ENCODE results near the gene FAM168A.

DNA sequence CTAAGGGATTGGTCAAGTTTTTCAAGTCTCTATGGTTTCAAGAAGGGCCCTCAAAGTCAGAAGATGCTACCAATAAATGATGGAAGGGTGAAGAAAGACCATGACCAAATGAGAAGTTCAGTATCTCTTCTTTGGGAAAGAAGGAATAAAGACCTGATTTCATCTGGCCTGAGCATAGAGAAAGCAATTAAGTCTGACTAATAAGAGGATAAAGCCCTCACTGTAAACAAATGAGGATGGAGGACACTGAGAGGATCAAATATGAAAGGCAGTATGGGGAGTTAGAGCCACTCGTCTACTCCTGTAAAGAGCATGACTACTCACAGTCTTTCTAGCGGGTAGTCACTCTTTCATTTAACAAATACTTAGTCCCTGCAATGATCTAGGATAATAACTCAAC lies 44.6 kb downstream of the FAM168A start:
- TF ChIP-seq ZNF274 (IDR thresholded peaks at IDR 0.05; ENCODE audit: low read depth, low read length) (no peak), SUZ12 (IDR thresholded peaks at IDR 0.05; ENCODE audit: extremely low read depth, insufficient read depth, insufficient read length) (no peak), YY1 (IDR thresholded peaks at IDR 0.05; ENCODE audit: insufficient read depth, insufficient read length) (no peak)
